ENCODE results near the gene AURKAIP1. TPM values are rescaled to one million over a fixed set of nuclear protein-coding genes. Genes with fewer than 3 reads are reported as not detected.

The AURKAIP1 gene
- total RNA-seq, 1 experiment from 2014 or later, result 823 TPM

DNA sequence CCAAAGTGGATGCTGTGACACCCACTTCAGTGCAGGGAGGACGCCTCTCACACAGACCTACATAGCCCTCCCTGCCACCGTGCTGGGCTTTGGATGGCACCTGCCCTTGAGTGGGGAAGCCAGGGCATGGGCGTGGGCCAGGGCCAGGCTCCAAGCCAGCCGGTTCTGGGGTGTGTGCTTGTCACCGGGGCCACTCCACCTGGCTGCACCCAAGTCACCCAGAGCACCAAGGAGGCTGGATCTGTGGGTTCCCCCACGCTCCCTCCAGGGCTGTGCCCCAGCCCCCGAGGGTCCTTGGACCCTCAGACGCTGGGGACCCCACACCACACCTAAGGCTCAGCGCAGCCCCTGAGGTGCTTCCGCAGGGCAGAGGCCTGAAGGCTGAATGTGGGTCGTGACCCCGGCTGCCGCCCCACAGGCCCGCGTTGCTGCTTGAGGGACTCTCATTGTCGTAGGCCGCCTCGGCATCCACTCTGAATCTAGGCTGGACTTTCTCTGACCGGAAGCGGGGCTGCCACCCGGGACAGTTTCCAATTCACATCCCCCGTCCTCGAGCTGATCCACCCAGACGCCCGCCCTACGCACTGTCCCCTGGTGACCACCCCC, 18.1 kb downstream of the AURKAIP1 start:
- H3F3A ChIP-seq (ENCODE audit: low read length, unreplicated experiment), result peaks cover 3% of the 10 kb centered on the region
- H3K4me3 ChIP-seq (ENCODE audit: low read length), result no peak overlapping the region
- no peak for DNase-seq
- H3K9me3 ChIP-seq (ENCODE audit: low read length), result no peaks in the 10 kb centered on the region
- no peaks in the 10 kb centered on the region for H3K27me3 ChIP-seq (ENCODE audit: low read length)
- no peaks in the 10 kb centered on the region for H3K9me2 ChIP-seq (replicated peaks; ENCODE audit: low read length)
- ATAC-seq, result peak; percentile 0; the same call in 1 of the 2 replicates
- CTCF ChIA-PET, result no interaction called here
- no peak overlapping the region for H3K27ac ChIP-seq (ENCODE audit: low read length)
- peaks cover 45% of the 10 kb centered on the region for H3K4me1 ChIP-seq (ENCODE audit: insufficient read depth, low read length)
- intact Hi-C loops (cut with micrococcal nuclease), result no loop called here
- TF ChIP-seq EZH2 (IDR thresholded peaks at IDR 0.05; ENCODE audit: low read length, unreplicated experiment) (no peak), EZH2phosphoT487 (IDR thresholded peaks at IDR 0.05; ENCODE audit: borderline replicate concordance, low read length) (no peak)
- TF ChIP-seq, protein P1, sequence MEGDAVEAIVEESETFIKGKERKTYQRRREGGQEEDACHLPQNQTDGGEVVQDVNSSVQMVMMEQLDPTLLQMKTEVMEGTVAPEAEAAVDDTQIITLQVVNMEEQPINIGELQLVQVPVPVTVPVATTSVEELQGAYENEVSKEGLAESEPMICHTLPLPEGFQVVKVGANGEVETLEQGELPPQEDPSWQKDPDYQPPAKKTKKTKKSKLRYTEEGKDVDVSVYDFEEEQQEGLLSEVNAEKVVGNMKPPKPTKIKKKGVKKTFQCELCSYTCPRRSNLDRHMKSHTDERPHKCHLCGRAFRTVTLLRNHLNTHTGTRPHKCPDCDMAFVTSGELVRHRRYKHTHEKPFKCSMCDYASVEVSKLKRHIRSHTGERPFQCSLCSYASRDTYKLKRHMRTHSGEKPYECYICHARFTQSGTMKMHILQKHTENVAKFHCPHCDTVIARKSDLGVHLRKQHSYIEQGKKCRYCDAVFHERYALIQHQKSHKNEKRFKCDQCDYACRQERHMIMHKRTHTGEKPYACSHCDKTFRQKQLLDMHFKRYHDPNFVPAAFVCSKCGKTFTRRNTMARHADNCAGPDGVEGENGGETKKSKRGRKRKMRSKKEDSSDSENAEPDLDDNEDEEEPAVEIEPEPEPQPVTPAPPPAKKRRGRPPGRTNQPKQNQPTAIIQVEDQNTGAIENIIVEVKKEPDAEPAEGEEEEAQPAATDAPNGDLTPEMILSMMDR (conservative IDR thresholded peaks at IDR 0.05; ENCODE audit: low read depth, low read length), result no peak
- POLR2A ChIA-PET (ENCODE audit: unreplicated experiment), result no interaction called here
- no peak overlapping the region for H2AFZ ChIP-seq (ENCODE audit: low read length)
- H3K79me2 ChIP-seq (ENCODE audit: low read length), result peaks cover 10% of the 10 kb centered on the region; the same call in 1 of the 2 replicates
- no peaks in the 10 kb centered on the region for H4K20me1 ChIP-seq (ENCODE audit: low read length)
- BruUV-seq (replicated peaks), result no TSS peak
- H3K36me3 ChIP-seq (ENCODE audit: low read depth, low read length), result no peaks in the 10 kb centered on the region
- no peak overlapping the region for H3K9ac ChIP-seq (ENCODE audit: low read length)
- H3K4me2 ChIP-seq (ENCODE audit: low read length), result no peak overlapping the region

DNA sequence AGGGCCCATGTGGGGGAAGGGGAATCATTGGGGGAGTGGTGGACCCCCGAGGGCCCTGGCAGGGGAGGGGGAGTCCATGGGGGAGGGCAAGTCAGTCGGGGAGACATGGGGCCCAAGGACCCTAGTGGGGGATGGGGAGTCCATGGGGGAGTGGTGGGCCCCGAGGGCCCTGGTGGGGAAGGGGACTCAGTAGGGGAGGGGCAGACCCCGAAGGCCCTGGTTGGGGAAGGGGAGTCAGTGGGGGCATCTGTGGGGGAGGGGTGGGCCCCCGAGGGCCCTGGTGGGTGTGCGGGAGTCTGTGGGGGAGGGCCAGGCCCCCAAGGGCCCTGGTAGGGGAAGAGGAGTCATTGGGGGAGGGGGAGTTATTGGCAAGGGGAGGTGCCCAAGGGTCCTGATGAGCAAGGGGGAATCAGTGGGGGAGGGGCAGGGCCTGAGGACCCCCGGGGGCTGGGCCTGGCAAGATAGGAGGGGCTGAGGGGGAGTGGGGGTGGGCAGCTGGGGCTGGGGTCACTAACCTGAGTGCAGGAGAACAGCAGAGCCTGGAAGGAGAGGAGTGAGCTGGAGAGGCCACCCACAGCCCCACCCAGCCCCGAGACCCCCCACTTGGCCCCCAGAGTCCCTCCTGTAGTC, 18.7 kb downstream of the AURKAIP1 start:
- Histone ChIP-seq H2AFZ (ENCODE audit: low read length) (no peak overlapping the region), H3K27me3 (ENCODE audit: low read length) (no peaks in the 10 kb centered on the region), H3K4me2 (ENCODE audit: low read length) (no peak overlapping the region), H3K9ac (ENCODE audit: low read length) (no peak overlapping the region), H3K4me3 (ENCODE audit: low read length) (no peak overlapping the region), H3K9me3 (ENCODE audit: low read length) (no peaks in the 10 kb centered on the region), H4K20me1 (ENCODE audit: low read length) (no peaks in the 10 kb centered on the region), H3K27ac (ENCODE audit: low read length) (no peak overlapping the region), H3K4me1 (ENCODE audit: insufficient read depth, low read length) (peaks cover 49% of the 10 kb centered on the region), H3K79me2 (ENCODE audit: low read length) (peaks cover 15% of the 10 kb centered on the region), H3K9me2 (replicated peaks; ENCODE audit: low read length) (no peaks in the 10 kb centered on the region), H3F3A (ENCODE audit: low read length, unreplicated experiment) (peaks cover 3% of the 10 kb centered on the region), H3K36me3 (ENCODE audit: low read depth, low read length) (no peaks in the 10 kb centered on the region)
- ATAC-seq (no peak), DNase-seq (no peak)
- POLR2A ChIA-PET (ENCODE audit: unreplicated experiment), result no interaction called here
- CTCF ChIA-PET, result no interaction called here
- no TSS peak for BruUV-seq (replicated peaks)
- intact Hi-C loops (cut with micrococcal nuclease), result no loop called here
- TF ChIP-seq, protein P1 (conservative IDR thresholded peaks at IDR 0.05; ENCODE audit: low read depth, low read length), result no peak
- no peak for TF ChIP-seq EZH2phosphoT487 (IDR thresholded peaks at IDR 0.05; ENCODE audit: borderline replicate concordance, low read length)
- no peak for TF ChIP-seq EZH2 (IDR thresholded peaks at IDR 0.05; ENCODE audit: low read length, unreplicated experiment)

DNA sequence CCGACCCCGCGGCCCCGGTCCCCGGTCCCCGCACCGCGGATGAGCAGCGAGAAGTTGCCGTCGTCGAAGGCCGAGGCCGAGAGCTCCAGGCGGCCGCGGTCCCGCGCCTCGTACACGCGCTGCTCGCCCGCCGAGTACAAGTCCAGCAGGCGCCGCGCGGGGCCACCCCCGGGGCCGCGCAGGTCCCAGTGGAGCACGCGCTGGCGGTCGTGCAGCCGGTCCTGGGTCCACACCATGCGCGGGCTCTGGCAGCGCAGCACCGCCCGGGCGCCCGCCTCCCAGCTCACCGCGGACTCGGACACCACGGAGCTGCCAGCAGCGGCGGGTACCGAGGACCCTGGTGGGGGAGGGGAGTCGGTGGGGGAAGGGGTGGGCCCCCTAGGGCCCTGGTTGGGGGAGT, 19.6 kb downstream of the AURKAIP1 start:
- ATAC-seq (peak; percentile 43), DNase-seq (peak; percentile 76)
- Histone ChIP-seq H3K79me2 (ENCODE audit: low read length) (peaks cover 15% of the 10 kb centered on the region), H3K36me3 (ENCODE audit: low read depth, low read length) (no peaks in the 10 kb centered on the region), H3K27ac (ENCODE audit: low read length) (no peak overlapping the region), H2AFZ (ENCODE audit: low read length) (0 out of 2 replicates have a peak overlapping the region, but pooled peaks have one; percentile 32), H3K27me3 (ENCODE audit: low read length) (no peaks in the 10 kb centered on the region), H3K9me2 (replicated peaks; ENCODE audit: low read length) (no peaks in the 10 kb centered on the region), H3K9me3 (ENCODE audit: low read length) (no peaks in the 10 kb centered on the region), H3K4me2 (ENCODE audit: low read length) (peak overlapping the region; percentile 78), H3F3A (ENCODE audit: low read length, unreplicated experiment) (peaks cover 3% of the 10 kb centered on the region), H4K20me1 (ENCODE audit: low read length) (no peaks in the 10 kb centered on the region), H3K4me3 (ENCODE audit: low read length) (peak overlapping the region; percentile 58; the same call in 1 of the 2 replicates), H3K4me1 (ENCODE audit: insufficient read depth, low read length) (peaks cover 40% of the 10 kb centered on the region), H3K9ac (ENCODE audit: low read length) (no peak overlapping the region)
- POLR2A ChIA-PET (ENCODE audit: unreplicated experiment), result no interaction called here
- no TSS peak for BruUV-seq (replicated peaks)
- intact Hi-C loops (cut with micrococcal nuclease), result no loop called here
- TF ChIP-seq EZH2phosphoT487 (IDR thresholded peaks at IDR 0.05; ENCODE audit: borderline replicate concordance, low read length), result peak; percentile 81; the same call in 1 of the 2 replicates
- no peak for TF ChIP-seq EZH2 (IDR thresholded peaks at IDR 0.05; ENCODE audit: low read length, unreplicated experiment)
- CTCF ChIA-PET, result no interaction called here
